ENCODE measurements around the gene LENG8. TPM values are rescaled to one million over a fixed set of nuclear protein-coding genes. Genes with fewer than 3 reads are reported as not detected.

LENG8 gene
- total and polyA plus RNA-seq, 2 of the 8 experiments (the other 6 are each of a cell fraction or from before 2014, with no cell fraction given), result 62.2 to 108 TPM

- CTCF ChIA-PET (ENCODE audit: partially characterized antibody), result interaction anchor here (1.7 kb wide), 1 partner anchor 15 kb away, joined by 5 read pairs; no protein-coding TSS in a partner anchor
- POLR2A ChIA-PET (ENCODE audit: partially characterized antibody), result no interaction called here
These were observed 45.1 kb downstream of the LENG8 start for GRCh38 chr19:54493967-54494585.

More at GRCh38 chr19:54493967-54494585, 45.1 kb downstream of the LENG8 start:
- H2AK5ac ChIP-seq (ENCODE audit: low read depth, low read length), result no peak overlapping the region
- FAIRE-seq, result no peak
- no peaks in the 10 kb centered on the region for H3K79me2 ChIP-seq (ENCODE audit: control insufficient read depth in 1 of 2, insufficient read depth in 2 of 2, low read length in 2 of 2)
- H4K8ac ChIP-seq (ENCODE audit: extremely low read depth, insufficient read depth, low read length), result no peak overlapping the region
- no peaks in the 10 kb centered on the region for H3K27me3 ChIP-seq (replicated peaks in 1 of 4; ENCODE audit: control insufficient read depth in 3 of 4, extremely low read depth in 1 of 4, insufficient read depth in 3 of 4, low read length in 3 of 4)
- H3K23ac ChIP-seq (ENCODE audit: insufficient read length), result no peak overlapping the region
- WGBS, 2 experiments (ENCODE audit: extremely low coverage in 1 of 2, insufficient coverage in 1 of 2, insufficient read length in 1 of 2, insufficient replicate concordance in 2 of 2, low coverage in 1 of 2, low lambda C conversion rate in 2 of 2, missing lambda C conversion rate in 1 of 2), result 75% methylated on average over 10 of the region's 10 CpGs; no CpG with 5 or more reads in 1 of the 2 experiments
- no peak overlapping the region for H3K9ac ChIP-seq (replicated peaks in 1 of 4; ENCODE audit: extremely low read depth in 1 of 4, low read depth in 3 of 4, low read length in 3 of 4)
- H2BK120ac ChIP-seq (replicated peaks; ENCODE audit: low read depth, low read length), result no peak overlapping the region
- no peak overlapping the region for H3K56ac ChIP-seq (replicated peaks; ENCODE audit: insufficient read length, low read depth, low read length)
- no peak overlapping the region for H3K4me3 ChIP-seq (ENCODE audit: extremely low read depth in 1 of 4, insufficient read depth in 2 of 4, low read depth in 3 of 4, low read length in 4 of 4)
- no peak overlapping the region for H3K27ac ChIP-seq (ENCODE audit: low read depth, low read length)
- H3K23me2 ChIP-seq (ENCODE audit: low read depth, low read length), result no peaks in the 10 kb centered on the region
- no peaks in the 10 kb centered on the region for H3K79me1 ChIP-seq (ENCODE audit: low read depth, low read length)
- no peaks in the 10 kb centered on the region for H4K20me1 ChIP-seq (replicated peaks in 1 of 2; ENCODE audit: control insufficient read depth in 1 of 2, insufficient read depth in 2 of 2, low read length in 2 of 2)
- no peak for DNase-seq (ENCODE audit: low read depth in 1 of 2, low spot score in 2 of 2)
- H4K91ac ChIP-seq (replicated peaks; ENCODE audit: insufficient read length, low read length), result no peak overlapping the region
- no peak overlapping the region for H2BK20ac ChIP-seq (ENCODE audit: low read length)
- no peaks in the 10 kb centered on the region for H3K4me1 ChIP-seq (replicated peaks in 1 of 4; ENCODE audit: control insufficient read depth in 3 of 4, insufficient read depth in 4 of 4, low read length in 3 of 4)
- TF ChIP-seq POLR2A (IDR thresholded peaks at IDR 0.05; ENCODE audit: control extremely low read depth in 1 of 2, low read depth in 2 of 2, low read length in 2 of 2) (no peak), RAD21 (IDR thresholded peaks at IDR 0.05 in 1 of 2, conservative IDR thresholded peaks at IDR 0.05 in 1 of 2; ENCODE audit: low read depth in 2 of 2, low read length in 2 of 2) (no peak), TBP (IDR thresholded peaks at IDR 0.05; ENCODE audit: low read depth, low read length) (no peak)
- H3K4ac ChIP-seq (replicated peaks; ENCODE audit: insufficient read length, low read depth, low read length), result no peak overlapping the region
- H3K4me2 ChIP-seq (ENCODE audit: insufficient read depth in 1 of 2, low read depth in 2 of 2, low read length in 2 of 2), result no peak overlapping the region
- no peaks in the 10 kb centered on the region for H3K36me3 ChIP-seq (ENCODE audit: control insufficient read depth in 2 of 4, insufficient read depth in 4 of 4, low read length in 3 of 4)
- H2BK5ac ChIP-seq (ENCODE audit: low read depth, low read length), result no peak overlapping the region
- peaks cover 34 to 77% of the 10 kb centered on the region in 2 experiments for H3K9me3 ChIP-seq (ENCODE audit: insufficient read depth in 2 of 2, low read depth in 1 of 2, low read length in 1 of 2)
- no peak overlapping the region for H2BK12ac ChIP-seq (ENCODE audit: low read depth, low read length)
- no peak overlapping the region for H2BK15ac ChIP-seq (ENCODE audit: low read length)
- no peak overlapping the region for H4K5ac ChIP-seq (ENCODE audit: insufficient read length, low read depth, low read length)
- no peak overlapping the region for H2AFZ ChIP-seq (ENCODE audit: low read length)
- no peak overlapping the region for H3K14ac ChIP-seq (ENCODE audit: insufficient read length)
- H3K18ac ChIP-seq (ENCODE audit: extremely low read depth, low read length), result no peak overlapping the region

Measured in H1 (cell line).